Tibial artery (tissue), 4 donors: ENCODE results near the gene EXOC5.
"Not testable (repeated sequence)": the region's sequence is repeated elsewhere in the genome, so short reads cannot be mapped to it uniquely, and the experiment has no call there.

Experiments
- DNase-seq, 2 donors: peaks; one replicate each; pipeline ENCODE4 v3.0.0-alpha.2; 2019
- H3K27ac ChIP-seq, 2 donors: fragments of 200-600 bp; sonication (generic) in 1 of 2; 1 replicate in 1 of 2; 2 replicates in 1 of 2; pipeline ENCODE4 v1.5.1; 2018 to 2019; ENCODE audit warnings: mild to moderate bottlenecking in 1 of 2
- H3K27me3 ChIP-seq, 2 donors: fragments of 200-600 bp; sonication (generic) in 1 of 2; one replicate each; pipeline versions ENCODE4 v1.5.1 to v1.6.0; 2016 to 2019
- H3K36me3 ChIP-seq, 3 donors: fragments of 200-600 bp; sonication (generic) in 2 of 3; one replicate each; pipeline ENCODE4 v1.5.1; 2016 to 2019; ENCODE audit warnings: mild to moderate bottlenecking in 2 of 3
- H3K4me1 ChIP-seq, 4 donors: fragments of 200-600 bp; sonication (generic) in 2 of 4; 1 replicate in 3 of 4; 2 replicates in 1 of 4; pipeline ENCODE4 v1.5.1; 2016 to 2019
- H3K4me3 ChIP-seq, 2 donors: fragments of 200-600 bp; sonication (generic) in 1 of 2; 1 replicate in 1 of 2; 2 replicates in 1 of 2; pipeline ENCODE4 v1.5.1; 2018 to 2019; ENCODE audit warnings: mild to moderate bottlenecking in 2 of 2
- H3K9me3 ChIP-seq, 3 donors: fragments of 200-600 bp; sonication (generic) in 1 of 3; one replicate each; pipeline ENCODE4 v1.5.1; 2016 to 2019
- intact Hi-C: fragments of 100-400 bp; cut with DNase I; formaldehyde crosslinking; loops from one replicate; pipeline ENCODE4 v1.15.0; 2023; ENCODE audit warnings: low total_unique reads
- TF ChIP-seq, protein P1 (sequence below), 2 experiments: fragments of 200-600 bp in 1 of 2; fragments of 450-650 bp in 1 of 2; IDR thresholded peaks; one replicate each; pipeline ENCODE4 v1.5.1; 2017 to 2019; ENCODE audit warnings: antibody characterized with exemption in 2 of 2, mild to moderate bottlenecking in 1 of 2, moderate library complexity in 1 of 2

The EXOC5 gene

DNA sequence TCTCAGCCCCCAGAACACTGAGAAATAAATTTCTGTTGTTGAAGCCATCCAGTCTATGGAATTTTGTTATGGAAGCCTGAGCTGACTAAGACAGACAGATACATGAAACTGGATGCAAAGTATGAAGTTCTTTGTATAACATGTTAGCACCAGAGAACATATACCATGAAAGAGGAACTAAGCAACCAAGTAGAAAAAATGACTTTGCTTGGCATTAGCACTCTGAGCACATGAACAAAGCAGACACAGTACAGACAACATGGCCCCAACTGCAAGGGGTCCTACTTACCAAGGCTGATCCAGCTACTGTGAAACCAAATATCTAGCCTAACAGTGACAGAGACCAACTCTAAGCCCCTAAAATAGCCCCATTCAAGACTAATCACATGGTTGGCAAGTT lies 13.8 kb downstream of the EXOC5 start:
- TF ChIP-seq, protein P1, sequence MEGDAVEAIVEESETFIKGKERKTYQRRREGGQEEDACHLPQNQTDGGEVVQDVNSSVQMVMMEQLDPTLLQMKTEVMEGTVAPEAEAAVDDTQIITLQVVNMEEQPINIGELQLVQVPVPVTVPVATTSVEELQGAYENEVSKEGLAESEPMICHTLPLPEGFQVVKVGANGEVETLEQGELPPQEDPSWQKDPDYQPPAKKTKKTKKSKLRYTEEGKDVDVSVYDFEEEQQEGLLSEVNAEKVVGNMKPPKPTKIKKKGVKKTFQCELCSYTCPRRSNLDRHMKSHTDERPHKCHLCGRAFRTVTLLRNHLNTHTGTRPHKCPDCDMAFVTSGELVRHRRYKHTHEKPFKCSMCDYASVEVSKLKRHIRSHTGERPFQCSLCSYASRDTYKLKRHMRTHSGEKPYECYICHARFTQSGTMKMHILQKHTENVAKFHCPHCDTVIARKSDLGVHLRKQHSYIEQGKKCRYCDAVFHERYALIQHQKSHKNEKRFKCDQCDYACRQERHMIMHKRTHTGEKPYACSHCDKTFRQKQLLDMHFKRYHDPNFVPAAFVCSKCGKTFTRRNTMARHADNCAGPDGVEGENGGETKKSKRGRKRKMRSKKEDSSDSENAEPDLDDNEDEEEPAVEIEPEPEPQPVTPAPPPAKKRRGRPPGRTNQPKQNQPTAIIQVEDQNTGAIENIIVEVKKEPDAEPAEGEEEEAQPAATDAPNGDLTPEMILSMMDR (IDR thresholded peaks at IDR 0.05): no peak
- DNase-seq: no peak
- Histone ChIP-seq H3K4me1 (peaks cover 0 to 13% (median 4%) of the 10 kb centered on the region in 4 donors), H3K27me3 (no peaks in the 10 kb centered on the region), H3K36me3 (no peaks in the 10 kb centered on the region), H3K9me3 (peaks cover 0 to 4% (median 0%) of the 10 kb centered on the region in 3 donors), H3K4me3 (no peak overlapping the region), H3K27ac (no peak overlapping the region)
- intact Hi-C loops: no loop called here

DNA sequence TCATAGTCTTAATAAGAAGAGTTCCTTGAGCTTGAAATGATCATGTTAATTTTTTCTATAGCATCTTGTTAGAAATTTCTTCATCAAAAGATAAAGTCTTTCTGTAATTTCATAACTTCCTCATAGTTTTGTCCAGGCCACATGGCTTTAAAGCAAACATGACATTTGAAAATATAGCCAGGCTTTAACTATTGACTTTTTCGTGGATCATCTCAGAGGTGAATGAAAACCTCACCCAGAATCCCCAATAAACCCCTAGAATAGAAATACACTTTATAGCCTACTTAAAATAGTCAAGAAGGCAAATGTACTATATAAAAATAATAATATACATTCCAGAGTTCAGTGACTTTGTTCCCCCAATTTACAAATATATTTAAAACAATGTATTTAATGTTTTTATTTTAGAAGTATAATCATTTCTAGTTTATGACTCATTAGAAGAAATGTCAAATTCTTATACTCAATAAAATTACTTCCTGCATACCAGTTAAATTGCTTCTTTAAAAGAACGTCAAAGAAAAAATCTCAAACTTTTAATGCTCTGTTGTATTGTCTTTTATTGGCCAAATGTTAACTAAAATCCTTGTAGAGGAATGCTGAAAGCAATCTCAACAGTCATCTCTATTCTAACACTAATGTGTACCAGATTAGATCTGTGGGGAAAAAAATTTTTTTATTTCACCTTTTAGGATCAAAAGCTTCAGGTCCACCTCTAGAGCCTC lies 21.6 kb downstream of the EXOC5 start:
- intact Hi-C loops: no loop called here
- H3K4me1 ChIP-seq: peaks cover 0 to 6% (median 4%) of the 10 kb centered on the region in 4 donors
- H3K27me3 ChIP-seq: no peaks in the 10 kb centered on the region
- DNase-seq: no peak
- H3K4me3 ChIP-seq: no peak overlapping the region
- peaks cover 10 to 20% (median 12%) of the 10 kb centered on the region in 3 donors for H3K36me3 ChIP-seq
- no peaks in the 10 kb centered on the region for H3K9me3 ChIP-seq
- TF ChIP-seq, protein P1 (IDR thresholded peaks at IDR 0.05): no peak
- H3K27ac ChIP-seq: no peak overlapping the region

DNA sequence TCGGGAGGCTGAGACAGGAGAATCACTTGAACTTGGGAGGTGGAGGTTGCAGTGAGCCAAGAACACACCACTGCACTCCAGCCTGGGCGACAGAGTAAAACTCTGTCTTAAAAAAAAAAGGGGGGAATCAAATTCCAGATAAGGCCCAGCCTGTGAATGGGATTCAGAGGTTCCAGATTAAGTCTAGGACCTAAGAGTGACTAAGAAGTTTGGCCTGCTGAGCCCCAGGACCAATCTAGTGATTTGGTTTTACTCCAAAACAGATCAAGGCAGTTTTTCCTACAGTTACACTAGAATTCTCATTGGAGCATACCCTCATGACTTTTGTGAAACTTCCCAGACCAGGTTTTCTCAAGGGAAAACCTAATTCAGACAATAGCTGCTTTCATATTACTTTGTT lies 22.8 kb downstream of the EXOC5 start:
- TF ChIP-seq, protein P1 (IDR thresholded peaks at IDR 0.05): no peak
- intact Hi-C loops: no loop called here
- H3K36me3 ChIP-seq: peaks cover 10 to 21% (median 19%) of the 10 kb centered on the region in 3 donors
- no peak for DNase-seq
- H3K27me3 ChIP-seq: no peaks in the 10 kb centered on the region
- H3K4me3 ChIP-seq: no peak overlapping the region
- no peaks in the 10 kb centered on the region for H3K9me3 ChIP-seq
- no peak overlapping the region for H3K27ac ChIP-seq
- peaks cover 0 to 3% (median 2%) of the 10 kb centered on the region in 4 donors for H3K4me1 ChIP-seq

DNA sequence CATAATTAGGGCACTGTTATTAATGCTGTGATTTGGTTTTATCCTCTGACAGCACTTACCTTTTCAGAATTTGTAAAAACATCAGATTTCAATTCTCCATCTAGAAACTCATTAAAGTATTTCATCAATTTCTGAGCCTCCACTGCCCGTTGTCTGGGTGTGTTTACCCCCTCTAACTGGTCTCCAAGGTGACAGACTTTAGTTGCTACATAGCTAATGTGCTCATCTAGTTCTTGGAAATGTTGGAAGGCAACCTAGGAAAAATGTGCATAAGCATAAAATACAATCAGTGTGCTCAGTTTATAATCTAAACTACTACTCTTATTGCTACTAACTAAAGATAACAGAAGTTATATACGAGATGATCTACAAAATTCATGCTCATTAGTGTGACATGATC lies 24.6 kb downstream of the EXOC5 start:
- Histone ChIP-seq H3K9me3 (no peaks in the 10 kb centered on the region), H3K27ac (no peak overlapping the region), H3K27me3 (no peaks in the 10 kb centered on the region), H3K4me1 (no peaks in the 10 kb centered on the region), H3K36me3 (peaks cover 10 to 24% (median 22%) of the 10 kb centered on the region in 3 donors), H3K4me3 (no peak overlapping the region)
- TF ChIP-seq, protein P1 (IDR thresholded peaks at IDR 0.05): no peak
- DNase-seq: no peak
- intact Hi-C loops: no loop called here

DNA sequence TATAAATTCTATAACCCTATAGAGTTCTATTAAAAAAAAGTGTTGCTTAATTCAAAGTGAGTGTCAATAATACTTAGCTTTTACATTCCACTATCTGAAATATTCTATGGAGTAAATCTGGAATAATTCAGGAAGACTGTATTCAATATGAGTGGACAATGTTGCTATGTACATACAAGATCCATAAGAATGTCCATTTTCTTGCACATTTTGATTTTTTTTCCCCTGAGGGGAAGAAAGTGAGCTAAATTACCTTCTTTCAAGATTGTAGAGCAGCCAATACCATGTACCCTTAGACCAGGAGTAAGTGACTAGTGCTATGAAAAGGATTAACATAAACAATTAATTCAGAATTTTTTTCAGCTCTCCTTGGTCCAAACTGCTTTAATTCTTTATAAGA lies 25.4 kb downstream of the EXOC5 start:
- H3K36me3 ChIP-seq: peaks cover 10 to 29% (median 24%) of the 10 kb centered on the region in 3 donors
- intact Hi-C loops: no loop called here
- no peak for DNase-seq
- H3K4me3 ChIP-seq: no peak overlapping the region
- TF ChIP-seq, protein P1 (IDR thresholded peaks at IDR 0.05): no peak
- H3K4me1 ChIP-seq: no peaks in the 10 kb centered on the region
- H3K27ac ChIP-seq: no peak overlapping the region
- H3K9me3 ChIP-seq: no peaks in the 10 kb centered on the region
- H3K27me3 ChIP-seq: no peaks in the 10 kb centered on the region

DNA sequence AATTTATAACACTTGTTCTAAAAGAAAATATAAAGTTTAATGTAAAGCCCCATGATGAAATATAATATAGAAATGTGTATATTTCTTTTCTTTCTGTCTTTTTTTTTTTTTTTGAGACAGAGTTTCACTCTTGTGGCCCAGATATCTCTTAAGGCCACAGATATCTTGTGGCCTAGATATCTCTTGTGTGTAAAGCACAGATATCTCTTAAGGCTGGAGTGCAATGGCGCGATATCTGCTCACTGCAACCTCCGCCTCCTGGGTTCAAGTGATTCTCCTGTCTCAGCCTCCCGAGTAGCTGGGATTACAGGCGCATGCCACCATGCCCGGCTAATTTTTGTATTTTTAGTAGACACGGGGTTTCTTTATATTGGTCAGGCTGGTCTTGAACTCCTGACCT lies 28.6 kb downstream of the EXOC5 start:
- intact Hi-C loops, H3K9me3 ChIP-seq, H3K27ac ChIP-seq, DNase-seq, H3K27me3 ChIP-seq, H3K4me3 ChIP-seq, H3K4me1 ChIP-seq: not testable (repeated sequence)
- H3K36me3 ChIP-seq: peaks cover 0 to 23% (median 20%) of the 10 kb centered on the region in 3 donors
